Neural cell (in vitro differentiated cells): ENCODE data around the gene HIVEP1. TPM values are rescaled to one million over a fixed set of nuclear protein-coding genes. Genes with fewer than 3 reads are reported as not detected.

Experiments
- H2AFZ ChIP-seq: fragments of 200-600, 300-800 bp; sonication (generic), shearing (Covaris generic); 2 replicates; pipeline ENCODE4 v1.6.0; 2014; ENCODE audit warnings: low read depth, mild to moderate bottlenecking, antibody characterized with exemption, low read length, moderate library complexity
- H3F3A ChIP-seq: fragments of 200-600 bp; shearing (Covaris generic); 2 replicates; pipeline ENCODE4 v1.6.1; 2016; ENCODE audit warnings: mild to moderate bottlenecking, moderate library complexity, mixed read lengths, antibody characterized with exemption, low read length; ENCODE audit not compliant: insufficient read depth, poor library complexity, severe bottlenecking
- H3K27ac ChIP-seq: fragments of 200-600, 300-800 bp; sonication (generic), shearing (Covaris generic); 2 replicates; pipeline ENCODE4 v1.5.1; 2014; ENCODE audit warnings: mild to moderate bottlenecking, low read length, moderate library complexity
- H3K27me3 ChIP-seq: fragments of 300-800, 200-600 bp; sonication (generic), shearing (Covaris generic); 2 replicates; pipeline ENCODE4 v1.6.0; 2014; ENCODE audit warnings: mild to moderate bottlenecking, low read depth, low read length, moderate library complexity; ENCODE audit not compliant: insufficient read depth
- H3K36me3 ChIP-seq: fragments of 300-800, 200-600 bp; sonication (generic), shearing (Covaris generic); 2 replicates; pipeline ENCODE4 v1.5.1; 2014; ENCODE audit warnings: mild to moderate bottlenecking, antibody characterized with exemption, low read length, moderate library complexity; ENCODE audit not compliant: insufficient read depth
- H3K4me2 ChIP-seq: fragments of 300-800, 200-600 bp; sonication (generic), shearing (Covaris generic); 2 replicates; pipeline ENCODE4 v1.6.0; 2014; ENCODE audit warnings: mild to moderate bottlenecking, low read length
- H3K4me3 ChIP-seq: fragments of 300-800, 200-600 bp; sonication (generic), shearing (Covaris generic); 2 replicates; pipeline ENCODE4 v1.5.1; 2014; ENCODE audit warnings: mild to moderate bottlenecking, low read length, moderate library complexity
- H3K79me2 ChIP-seq: fragments of 200-600 bp; shearing (Covaris generic); replicated peaks from 2 replicates; pipeline ENCODE4 v1.6.0; 2014; ENCODE audit warnings: mild to moderate bottlenecking, low read length, moderate library complexity; ENCODE audit not compliant: insufficient read depth
- H3K9ac ChIP-seq: fragments of 300-800, 200-600 bp; sonication (generic), shearing (Covaris generic); 2 replicates; pipeline ENCODE4 v1.6.1; 2016; ENCODE audit warnings: mild to moderate bottlenecking, low read length, mixed read lengths
- H3K9me2 ChIP-seq: fragments of 200-600 bp; shearing (Covaris generic); 2 replicates; pipeline ENCODE4 v1.6.1; 2016; ENCODE audit warnings: mild to moderate bottlenecking, low read length, mixed read lengths; ENCODE audit not compliant: insufficient read depth
- H3K9me3 ChIP-seq: fragments of 200-600, 300-800 bp; sonication (generic), shearing (Covaris generic); 2 replicates; pipeline ENCODE4 v1.6.1; 2016; ENCODE audit warnings: mild to moderate bottlenecking, mixed run types, low read length, moderate library complexity, mixed read lengths
- H4K20me1 ChIP-seq: fragments of 200-600 bp; shearing (Covaris generic); 2 replicates; pipeline ENCODE4 v1.6.1; 2016; ENCODE audit warnings: mild to moderate bottlenecking, mixed run types; ENCODE audit not compliant: insufficient read depth
- EP300 ChIP-seq: fragments of 450-650 bp; conservative IDR thresholded peaks from 2 replicates; pipeline ENCODE4 v1.6.1; 2014; ENCODE audit warnings: antibody characterized with exemption, mild to moderate bottlenecking, moderate library complexity; ENCODE audit not compliant: poor library complexity, severe bottlenecking
- EZH2 ChIP-seq: fragments of 200-600, 300-800 bp; shearing (Covaris generic), sonication (generic); IDR thresholded peaks from 2 replicates; pipeline ENCODE4 v1.6.1; 2014; ENCODE audit warnings: antibody characterized with exemption, low read length, borderline replicate concordance, mild to moderate bottlenecking; ENCODE audit not compliant: insufficient read depth, poor library complexity, severe bottlenecking
- MXI1 ChIP-seq: fragments of 450-650 bp; conservative IDR thresholded peaks from 2 replicates; pipeline ENCODE4 v1.6.1; 2014; ENCODE audit warnings: antibody characterized with exemption, mild to moderate bottlenecking; ENCODE audit not compliant: poor library complexity, severe bottlenecking
- POLR2AphosphoS5 ChIP-seq: IDR thresholded peaks from 2 replicates; pipeline ENCODE4 v1.6.1; 2012
- RAD21 ChIP-seq: fragments of 450-650 bp; conservative IDR thresholded peaks from 2 replicates; pipeline ENCODE4 v1.6.1; 2014; ENCODE audit warnings: antibody characterized with exemption, mild to moderate bottlenecking, moderate library complexity
- SMC3 ChIP-seq: fragments of 450-650 bp; conservative IDR thresholded peaks from 2 replicates; pipeline ENCODE4 v1.6.1; 2014; ENCODE audit warnings: antibody characterized with exemption, mild to moderate bottlenecking, moderate library complexity; ENCODE audit not compliant: poor library complexity
- TAF1 ChIP-seq: IDR thresholded peaks from 2 replicates; pipeline ENCODE4 v1.6.1; 2012; ENCODE audit warnings: low read depth
- polyA plus RNA-seq: library from polyadenylated mRNA; depleted of rRNA; stranded (reverse); fragments of >200 nt; gene quantifications from 2 replicates; pipeline ENCODE4 v1.2.3, GENCODE V29; 2014
- TF ChIP-seq, protein P1 (sequence below): IDR thresholded peaks from 2 replicates; pipeline ENCODE4 v1.6.1; 2012; ENCODE audit warnings: borderline replicate concordance
- TF ChIP-seq, protein P2 (sequence below): fragments of 450-650 bp; IDR thresholded peaks from 2 replicates; pipeline ENCODE4 v1.5.1; 2014; ENCODE audit warnings: antibody characterized with exemption, mild to moderate bottlenecking, moderate library complexity; ENCODE audit not compliant: poor library complexity, severe bottlenecking

HIVEP1 gene
- polyA plus RNA-seq, 1 donor from 2014 or later = 3.6 TPM

DNA sequence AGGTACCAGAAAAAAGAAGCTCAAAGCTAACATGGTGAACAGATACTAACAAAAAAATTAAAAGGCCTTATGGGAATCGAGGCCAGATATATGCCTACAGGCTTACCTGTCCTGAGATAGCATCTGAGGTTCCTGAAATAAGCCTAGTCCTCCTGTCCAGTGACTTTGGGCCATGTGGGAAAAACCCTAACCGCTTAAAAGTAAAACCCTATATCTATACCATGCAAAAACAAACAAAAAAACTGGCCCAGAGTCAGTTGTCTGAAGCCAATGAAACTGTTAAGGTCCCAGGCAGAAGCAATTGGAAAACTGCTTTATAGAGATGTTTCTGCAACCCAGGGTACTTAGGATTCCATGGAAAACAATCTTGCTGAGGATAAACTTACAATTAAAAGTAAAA, 122.9 kb downstream of the HIVEP1 start:
- TF ChIP-seq TAF1 (no peak), MXI1 (no peak), RAD21 (no peak), POLR2AphosphoS5 (no peak), SMC3 (no peak), EP300 (no peak), EZH2 (no peak)
- TF ChIP-seq, protein P1, sequence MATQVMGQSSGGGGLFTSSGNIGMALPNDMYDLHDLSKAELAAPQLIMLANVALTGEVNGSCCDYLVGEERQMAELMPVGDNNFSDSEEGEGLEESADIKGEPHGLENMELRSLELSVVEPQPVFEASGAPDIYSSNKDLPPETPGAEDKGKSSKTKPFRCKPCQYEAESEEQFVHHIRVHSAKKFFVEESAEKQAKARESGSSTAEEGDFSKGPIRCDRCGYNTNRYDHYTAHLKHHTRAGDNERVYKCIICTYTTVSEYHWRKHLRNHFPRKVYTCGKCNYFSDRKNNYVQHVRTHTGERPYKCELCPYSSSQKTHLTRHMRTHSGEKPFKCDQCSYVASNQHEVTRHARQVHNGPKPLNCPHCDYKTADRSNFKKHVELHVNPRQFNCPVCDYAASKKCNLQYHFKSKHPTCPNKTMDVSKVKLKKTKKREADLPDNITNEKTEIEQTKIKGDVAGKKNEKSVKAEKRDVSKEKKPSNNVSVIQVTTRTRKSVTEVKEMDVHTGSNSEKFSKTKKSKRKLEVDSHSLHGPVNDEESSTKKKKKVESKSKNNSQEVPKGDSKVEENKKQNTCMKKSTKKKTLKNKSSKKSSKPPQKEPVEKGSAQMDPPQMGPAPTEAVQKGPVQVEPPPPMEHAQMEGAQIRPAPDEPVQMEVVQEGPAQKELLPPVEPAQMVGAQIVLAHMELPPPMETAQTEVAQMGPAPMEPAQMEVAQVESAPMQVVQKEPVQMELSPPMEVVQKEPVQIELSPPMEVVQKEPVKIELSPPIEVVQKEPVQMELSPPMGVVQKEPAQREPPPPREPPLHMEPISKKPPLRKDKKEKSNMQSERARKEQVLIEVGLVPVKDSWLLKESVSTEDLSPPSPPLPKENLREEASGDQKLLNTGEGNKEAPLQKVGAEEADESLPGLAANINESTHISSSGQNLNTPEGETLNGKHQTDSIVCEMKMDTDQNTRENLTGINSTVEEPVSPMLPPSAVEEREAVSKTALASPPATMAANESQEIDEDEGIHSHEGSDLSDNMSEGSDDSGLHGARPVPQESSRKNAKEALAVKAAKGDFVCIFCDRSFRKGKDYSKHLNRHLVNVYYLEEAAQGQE = no peak
- TF ChIP-seq, protein P2, sequence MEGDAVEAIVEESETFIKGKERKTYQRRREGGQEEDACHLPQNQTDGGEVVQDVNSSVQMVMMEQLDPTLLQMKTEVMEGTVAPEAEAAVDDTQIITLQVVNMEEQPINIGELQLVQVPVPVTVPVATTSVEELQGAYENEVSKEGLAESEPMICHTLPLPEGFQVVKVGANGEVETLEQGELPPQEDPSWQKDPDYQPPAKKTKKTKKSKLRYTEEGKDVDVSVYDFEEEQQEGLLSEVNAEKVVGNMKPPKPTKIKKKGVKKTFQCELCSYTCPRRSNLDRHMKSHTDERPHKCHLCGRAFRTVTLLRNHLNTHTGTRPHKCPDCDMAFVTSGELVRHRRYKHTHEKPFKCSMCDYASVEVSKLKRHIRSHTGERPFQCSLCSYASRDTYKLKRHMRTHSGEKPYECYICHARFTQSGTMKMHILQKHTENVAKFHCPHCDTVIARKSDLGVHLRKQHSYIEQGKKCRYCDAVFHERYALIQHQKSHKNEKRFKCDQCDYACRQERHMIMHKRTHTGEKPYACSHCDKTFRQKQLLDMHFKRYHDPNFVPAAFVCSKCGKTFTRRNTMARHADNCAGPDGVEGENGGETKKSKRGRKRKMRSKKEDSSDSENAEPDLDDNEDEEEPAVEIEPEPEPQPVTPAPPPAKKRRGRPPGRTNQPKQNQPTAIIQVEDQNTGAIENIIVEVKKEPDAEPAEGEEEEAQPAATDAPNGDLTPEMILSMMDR = no peak
- Histone ChIP-seq H3K27me3 (no peaks in the 10 kb centered on the region), H4K20me1 (no peaks in the 10 kb centered on the region), H3K36me3 (no peaks in the 10 kb centered on the region), H3K9me3 (no peaks in the 10 kb centered on the region), H3K27ac (no peak overlapping the region), H3K4me3 (no peak overlapping the region), H3F3A (no peaks in the 10 kb centered on the region), H3K4me2 (no peak overlapping the region), H3K9me2 (no peaks in the 10 kb centered on the region), H3K9ac (no peak overlapping the region), H3K79me2 (no peaks in the 10 kb centered on the region), H2AFZ (no peak overlapping the region)

DNA sequence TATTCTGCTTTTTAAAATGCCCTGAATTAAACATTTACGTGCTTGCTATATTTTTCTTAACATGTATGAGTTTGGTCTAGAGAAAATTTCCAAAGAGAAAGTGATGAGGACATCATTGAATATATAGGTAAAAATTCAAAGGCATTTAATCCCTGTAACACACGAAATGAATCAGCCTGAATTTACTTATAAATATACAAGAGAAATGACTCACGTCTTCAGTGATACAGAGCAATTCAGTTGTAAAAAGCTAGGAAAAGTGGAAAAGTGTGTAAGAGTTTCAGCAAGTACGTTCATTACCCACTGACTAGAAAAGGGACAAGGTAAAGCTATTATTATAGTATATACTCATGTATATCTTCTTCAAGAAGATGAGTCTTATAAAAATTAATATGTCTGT, 124.8 kb downstream of the HIVEP1 start:
- Histone ChIP-seq H3K9ac (no peak overlapping the region), H3K27ac (no peak overlapping the region), H3K9me3 (no peaks in the 10 kb centered on the region), H3K36me3 (no peaks in the 10 kb centered on the region), H2AFZ (no peak overlapping the region), H3K79me2 (no peaks in the 10 kb centered on the region), H3K4me3 (no peak overlapping the region), H3K4me2 (no peak overlapping the region), H4K20me1 (no peaks in the 10 kb centered on the region), H3F3A (no peaks in the 10 kb centered on the region), H3K27me3 (no peaks in the 10 kb centered on the region), H3K9me2 (no peaks in the 10 kb centered on the region)
- no peak for TF ChIP-seq SMC3
- TF ChIP-seq EP300 = no peak
- TF ChIP-seq POLR2AphosphoS5 = no peak
- no peak for TF ChIP-seq RAD21
- TF ChIP-seq MXI1 = no peak
- no peak for TF ChIP-seq TAF1
- TF ChIP-seq, protein P2 = no peak
- TF ChIP-seq, protein P1 = no peak
- no peak for TF ChIP-seq EZH2
